Measurements from ENCODE around the gene NSL1. TPM values are rescaled to one million over a fixed set of nuclear protein-coding genes. Genes with fewer than 3 reads are reported as not detected.

Gene NSL1
- polyA plus RNA-seq, 2 donors, result 4.7 to 11.1 TPM

DNA sequence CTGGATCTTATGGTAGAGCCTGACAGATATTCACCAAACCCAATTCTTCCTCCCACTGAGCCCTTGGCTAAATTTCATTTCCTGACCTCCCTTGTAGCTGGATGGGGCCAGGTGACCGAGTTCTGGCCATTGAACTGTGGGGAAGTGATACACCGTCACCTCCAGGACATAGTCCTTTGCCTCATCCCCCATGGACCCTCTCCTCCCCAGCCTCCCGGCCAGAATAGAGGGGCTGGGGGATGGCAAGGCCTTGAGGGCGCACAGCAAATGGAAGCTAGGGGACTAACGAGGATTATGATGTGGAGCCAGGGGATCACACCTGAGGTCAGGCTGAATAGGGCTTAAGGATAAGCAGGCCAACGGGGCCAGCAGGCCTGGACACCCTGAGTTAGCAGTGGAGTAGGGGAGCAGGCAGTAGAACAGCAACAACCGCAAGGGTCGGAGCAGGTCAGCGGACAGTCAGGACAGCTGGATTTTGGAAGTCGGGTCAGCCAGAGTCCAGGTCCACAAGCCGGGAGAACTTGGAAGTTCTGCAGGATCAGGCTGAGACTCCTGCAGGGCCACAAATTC is 107.0 kb downstream of the NSL1 start:
- H3K4me1 ChIP-seq (ENCODE audit: control insufficient read depth in 2 of 2, insufficient read depth in 2 of 2, low read length in 1 of 2), result no peaks in the 10 kb centered on the region
- H3K4me3 ChIP-seq (ENCODE audit: low read depth in 1 of 2, low read length in 2 of 2), result no peak overlapping the region
- 90 to 97% methylated on average over 11 of the region's 11 CpGs for WGBS, 2 donors
- no peak overlapping the region for H3K27ac ChIP-seq (ENCODE audit: low read depth in 2 of 2, low read length in 1 of 2)
- no peaks in the 10 kb centered on the region for H3K36me3 ChIP-seq (ENCODE audit: control insufficient read depth in 2 of 2, insufficient read depth in 2 of 2, low read length in 1 of 2)
- H3K27me3 ChIP-seq (ENCODE audit: control insufficient read depth in 1 of 2, insufficient read depth in 2 of 2, low read length in 2 of 2), result no peaks in the 10 kb centered on the region
- no peaks in the 10 kb centered on the region for H3K9me3 ChIP-seq (ENCODE audit: control insufficient read depth in 2 of 2, insufficient read depth in 1 of 2, low read depth in 1 of 2, low read length in 1 of 2)

- 87 to 93% methylated on average over 6 of the region's 6 CpGs for WGBS, 2 donors
- H3K9me3 ChIP-seq (ENCODE audit: control insufficient read depth in 2 of 2, insufficient read depth in 1 of 2, low read depth in 1 of 2, low read length in 1 of 2), result no peaks in the 10 kb centered on the region
- no peak overlapping the region for H3K27ac ChIP-seq (ENCODE audit: low read depth in 2 of 2, low read length in 1 of 2)
- no peaks in the 10 kb centered on the region for H3K36me3 ChIP-seq (ENCODE audit: control insufficient read depth in 2 of 2, insufficient read depth in 2 of 2, low read length in 1 of 2)
- H3K27me3 ChIP-seq (ENCODE audit: control insufficient read depth in 1 of 2, insufficient read depth in 2 of 2, low read length in 2 of 2), result no peaks in the 10 kb centered on the region
- H3K4me3 ChIP-seq (ENCODE audit: low read depth in 1 of 2, low read length in 2 of 2), result no peak overlapping the region
- no peaks in the 10 kb centered on the region for H3K4me1 ChIP-seq (ENCODE audit: control insufficient read depth in 2 of 2, insufficient read depth in 2 of 2, low read length in 1 of 2)
These were observed 107.5 kb downstream of the NSL1 start for GRCh38 chr1:212684076-212684475.

- no peak overlapping the region for H3K27ac ChIP-seq (ENCODE audit: low read depth in 2 of 2, low read length in 1 of 2)
- no peak overlapping the region for H3K4me3 ChIP-seq (ENCODE audit: low read depth in 1 of 2, low read length in 2 of 2)
- H3K9me3 ChIP-seq (ENCODE audit: control insufficient read depth in 2 of 2, insufficient read depth in 1 of 2, low read depth in 1 of 2, low read length in 1 of 2), result no peaks in the 10 kb centered on the region
- H3K36me3 ChIP-seq (ENCODE audit: control insufficient read depth in 2 of 2, insufficient read depth in 2 of 2, low read length in 1 of 2), result no peaks in the 10 kb centered on the region
- no peaks in the 10 kb centered on the region for H3K27me3 ChIP-seq (ENCODE audit: control insufficient read depth in 1 of 2, insufficient read depth in 2 of 2, low read length in 2 of 2)
- H3K4me1 ChIP-seq (ENCODE audit: control insufficient read depth in 2 of 2, insufficient read depth in 2 of 2, low read length in 1 of 2), result no peaks in the 10 kb centered on the region
- WGBS, 2 donors, result 67 to 74% methylated on average over 7 of the region's 7 CpGs
These were observed 108.2 kb downstream of the NSL1 start for GRCh38 chr1:212683357-212683722.

DNA sequence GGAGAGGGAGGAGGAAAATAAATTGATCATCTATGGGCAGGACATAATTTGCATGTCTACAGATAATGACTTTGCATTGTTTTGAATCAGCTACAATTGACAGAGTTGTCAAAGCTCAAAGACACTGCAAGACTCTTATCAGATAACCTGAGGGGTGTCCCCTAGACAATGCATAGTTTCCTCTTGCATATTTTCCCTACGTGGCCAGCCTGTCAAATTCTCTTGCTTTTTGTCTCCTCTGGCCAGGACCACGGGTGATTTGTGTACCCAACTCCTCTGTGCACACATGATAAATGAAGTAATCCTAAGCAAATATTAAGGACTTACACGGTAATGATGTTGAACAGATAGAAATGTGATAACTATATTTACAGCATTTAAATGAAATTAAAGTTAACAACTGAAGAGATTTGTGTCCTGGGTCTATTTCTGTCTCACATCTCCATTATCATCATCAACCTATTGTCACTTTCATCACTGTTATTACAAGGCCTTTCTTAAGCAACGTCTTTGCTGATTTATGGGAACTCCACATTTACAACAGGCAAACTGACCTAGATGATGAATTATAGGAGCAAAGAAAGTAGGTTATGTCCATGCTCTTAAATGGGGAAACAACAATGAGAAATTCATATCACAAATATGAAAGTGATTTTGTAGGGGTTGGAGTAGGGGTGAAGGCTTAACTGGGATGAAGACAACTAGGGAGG is 110.7 kb downstream of the NSL1 start:
- H3K36me3 ChIP-seq (ENCODE audit: control insufficient read depth in 2 of 2, insufficient read depth in 2 of 2, low read length in 1 of 2), result peaks cover 0 to 3% of the 10 kb centered on the region in 2 donors
- H3K27ac ChIP-seq (ENCODE audit: low read depth in 2 of 2, low read length in 1 of 2), result no peak overlapping the region
- H3K4me3 ChIP-seq (ENCODE audit: low read depth in 1 of 2, low read length in 2 of 2), result no peak overlapping the region
- WGBS, 2 donors, result 33 to 34% methylated on average over 4 of the region's 4 CpGs
- H3K27me3 ChIP-seq (ENCODE audit: control insufficient read depth in 1 of 2, insufficient read depth in 2 of 2, low read length in 2 of 2), result no peaks in the 10 kb centered on the region
- H3K4me1 ChIP-seq (ENCODE audit: control insufficient read depth in 2 of 2, insufficient read depth in 2 of 2, low read length in 1 of 2), result no peaks in the 10 kb centered on the region
- no peaks in the 10 kb centered on the region for H3K9me3 ChIP-seq (ENCODE audit: control insufficient read depth in 2 of 2, insufficient read depth in 1 of 2, low read depth in 1 of 2, low read length in 1 of 2)

DNA sequence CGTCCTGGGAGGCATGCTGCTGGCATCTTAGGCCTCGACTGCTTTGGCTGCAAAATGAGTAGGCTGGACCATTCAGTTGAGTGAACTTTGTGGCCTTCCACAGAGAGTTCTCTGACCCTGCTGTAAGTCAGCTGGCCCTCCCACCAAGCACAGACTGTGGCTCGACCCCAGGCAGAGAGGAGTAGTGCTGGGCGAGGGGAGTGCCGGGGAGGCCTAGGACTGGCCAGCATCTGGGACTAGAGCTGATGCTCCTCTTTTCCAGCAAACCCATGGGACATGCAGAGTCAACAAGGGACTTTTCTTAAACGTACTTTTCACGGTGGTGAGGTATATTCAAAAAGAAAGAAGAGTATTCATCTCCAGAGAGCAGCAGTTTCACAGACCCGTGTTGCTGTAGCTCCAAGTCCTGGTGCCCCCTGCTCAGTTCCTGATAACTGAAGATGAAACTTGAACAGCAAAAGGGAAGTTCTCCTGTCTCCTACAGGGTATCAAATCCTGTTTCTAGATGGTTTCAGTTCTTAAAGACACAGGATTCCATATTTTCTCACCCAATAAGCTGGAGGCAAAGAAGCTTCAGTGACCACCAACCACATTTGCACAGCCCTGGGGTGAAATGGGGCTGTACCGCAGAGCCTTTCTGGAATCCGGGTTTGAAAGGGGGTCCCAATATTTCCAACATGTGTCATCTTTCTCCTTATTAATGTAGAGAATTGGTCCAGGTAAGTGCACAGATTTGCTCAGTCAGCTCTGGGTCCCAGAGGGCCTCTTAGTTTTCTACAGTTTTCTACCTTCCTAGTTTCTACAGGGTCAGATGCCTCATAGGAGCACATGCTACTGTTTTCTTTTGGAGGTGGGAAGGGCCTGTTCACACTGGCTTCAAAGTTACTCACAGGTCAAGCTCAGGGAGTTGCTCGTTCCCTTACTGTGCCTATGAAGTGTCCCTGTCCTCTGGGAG is 112.8 kb downstream of the NSL1 start:
- no peaks in the 10 kb centered on the region for H3K27me3 ChIP-seq (ENCODE audit: control insufficient read depth in 1 of 2, insufficient read depth in 2 of 2, low read length in 2 of 2)
- peaks cover 0 to 3% of the 10 kb centered on the region in 2 donors for H3K36me3 ChIP-seq (ENCODE audit: control insufficient read depth in 2 of 2, insufficient read depth in 2 of 2, low read length in 1 of 2)
- H3K4me1 ChIP-seq (ENCODE audit: control insufficient read depth in 2 of 2, insufficient read depth in 2 of 2, low read length in 1 of 2), result no peaks in the 10 kb centered on the region
- H3K4me3 ChIP-seq (ENCODE audit: low read depth in 1 of 2, low read length in 2 of 2), result no peak overlapping the region
- H3K27ac ChIP-seq (ENCODE audit: low read depth in 2 of 2, low read length in 1 of 2), result no peak overlapping the region
- H3K9me3 ChIP-seq (ENCODE audit: control insufficient read depth in 2 of 2, insufficient read depth in 1 of 2, low read depth in 1 of 2, low read length in 1 of 2), result no peaks in the 10 kb centered on the region
- 63 to 66% methylated on average over 11 of the region's 11 CpGs for WGBS, 2 donors

DNA sequence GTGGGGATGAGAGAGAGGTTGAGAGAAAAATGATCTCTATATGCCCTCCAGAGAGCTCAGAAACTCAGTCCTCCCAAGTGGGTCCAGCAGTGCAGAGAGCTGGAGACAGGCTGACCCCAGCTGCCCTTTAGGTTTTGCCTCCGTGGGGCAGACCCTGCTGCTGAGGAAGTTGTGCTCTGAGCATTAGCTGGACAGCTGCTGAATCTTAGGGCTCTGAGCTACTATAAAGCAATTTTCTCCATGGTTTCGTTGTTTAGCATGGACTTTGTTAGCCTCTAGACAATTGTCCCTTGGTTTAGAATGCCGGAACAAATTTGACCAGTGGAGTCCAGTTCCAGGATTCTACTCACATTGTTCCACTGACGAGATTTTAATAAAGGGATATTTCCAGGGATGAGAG is 114.0 kb downstream of the NSL1 start:
- Histone ChIP-seq H3K4me1 (ENCODE audit: control insufficient read depth in 2 of 2, insufficient read depth in 2 of 2, low read length in 1 of 2) (no peaks in the 10 kb centered on the region), H3K36me3 (ENCODE audit: control insufficient read depth in 2 of 2, insufficient read depth in 2 of 2, low read length in 1 of 2) (peaks cover 0 to 3% of the 10 kb centered on the region in 2 donors), H3K27ac (ENCODE audit: low read depth in 2 of 2, low read length in 1 of 2) (no peak overlapping the region), H3K9me3 (ENCODE audit: control insufficient read depth in 2 of 2, insufficient read depth in 1 of 2, low read depth in 1 of 2, low read length in 1 of 2) (no peaks in the 10 kb centered on the region), H3K4me3 (ENCODE audit: low read depth in 1 of 2, low read length in 2 of 2) (no peak overlapping the region), H3K27me3 (ENCODE audit: control insufficient read depth in 1 of 2, insufficient read depth in 2 of 2, low read length in 2 of 2) (no peaks in the 10 kb centered on the region)
- 85 to 87% methylated on average over 4 of the region's 4 CpGs for WGBS, 2 donors

- H3K4me3 ChIP-seq (ENCODE audit: low read depth in 1 of 2, low read length in 2 of 2), result no peak overlapping the region
- H3K36me3 ChIP-seq (ENCODE audit: control insufficient read depth in 2 of 2, insufficient read depth in 2 of 2, low read length in 1 of 2), result peaks cover 0 to 3% of the 10 kb centered on the region in 2 donors
- H3K27me3 ChIP-seq (ENCODE audit: control insufficient read depth in 1 of 2, insufficient read depth in 2 of 2, low read length in 2 of 2), result no peaks in the 10 kb centered on the region
- no peaks in the 10 kb centered on the region for H3K9me3 ChIP-seq (ENCODE audit: control insufficient read depth in 2 of 2, insufficient read depth in 1 of 2, low read depth in 1 of 2, low read length in 1 of 2)
- no peak overlapping the region for H3K27ac ChIP-seq (ENCODE audit: low read depth in 2 of 2, low read length in 1 of 2)
- 77 to 80% methylated on average over 4 of the region's 4 CpGs for WGBS, 2 donors
- no peaks in the 10 kb centered on the region for H3K4me1 ChIP-seq (ENCODE audit: control insufficient read depth in 2 of 2, insufficient read depth in 2 of 2, low read length in 1 of 2)
These were observed 114.4 kb downstream of the NSL1 start for GRCh38 chr1:212677136-212677535.

Other genes with a start within 250 kb of the NSL1 start
- 1 to 10 TPM; 4.7 to 9.2 TPM for gene ATF3, start 183.0 kb downstream of the NSL1 start, polyA plus RNA-seq
- 1 to 10 TPM; 1.7 to 1.8 TPM for gene BATF3, start 91.9 kb downstream of the NSL1 start, polyA plus RNA-seq
- 1 to 10 TPM; 5.0 to 6.8 TPM for gene TATDN3, start 117 bp upstream of the NSL1 start, polyA plus RNA-seq
- not detected for gene SPATA45, start 55.9 kb upstream of the NSL1 start, polyA plus RNA-seq
- gene FLVCR1, start 66.5 kb upstream of the NSL1 start, polyA plus RNA-seq, result 1 to 10 TPM; 1.6 to 2.1 TPM
- under 1 TPM; 0.24 to 0.33 TPM for gene VASH2, start 158.8 kb upstream of the NSL1 start, polyA plus RNA-seq
- gene ANGEL2, start 224.1 kb upstream of the NSL1 start, polyA plus RNA-seq, result 10 to 100 TPM in 1 of 2 donors, 1 to 10 TPM in 1; 8.2 to 10.7 TPM

All from esophagus (tissue), 2 donors.